ENCODE data around the gene PLA2G2C.

Gene PLA2G2C

DNA sequence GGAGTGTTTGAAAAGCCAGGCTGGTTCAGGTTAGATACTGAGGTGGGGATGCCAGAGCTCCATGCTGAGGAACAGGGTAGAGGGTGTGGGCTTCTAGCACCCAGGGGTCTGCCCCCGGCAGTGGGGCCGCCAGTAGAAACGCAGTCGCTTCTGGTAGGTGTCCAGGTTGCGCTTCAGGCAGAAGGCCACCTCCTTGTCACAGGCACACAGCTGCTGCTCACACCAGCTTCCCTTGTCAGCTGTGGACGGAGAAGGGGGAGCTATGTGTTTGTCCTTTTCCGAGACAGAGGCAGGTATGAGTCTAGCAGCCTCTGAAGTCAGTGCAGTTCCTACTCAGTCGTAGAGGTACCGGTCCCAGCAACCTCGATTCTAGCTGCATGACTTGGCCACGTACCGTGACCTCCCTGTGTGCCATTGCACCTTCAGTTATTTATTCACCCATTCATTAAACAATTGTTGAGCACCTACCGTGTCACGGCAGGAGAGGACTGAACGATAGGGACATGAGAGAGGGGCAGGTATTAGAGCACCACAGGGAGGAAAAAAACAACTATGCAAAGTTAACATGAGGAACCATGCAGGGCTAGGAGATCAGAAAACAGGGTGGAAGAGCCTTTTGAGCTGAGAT lies 72.2 kb downstream of the PLA2G2C start:
- H3K4me1 ChIP-seq (ENCODE audit: insufficient read depth, low read length, severe bottlenecking), result no peaks in the 10 kb centered on the region
- no peak overlapping the region for H2AFZ ChIP-seq (ENCODE audit: low read length)
- no peaks in the 10 kb centered on the region for H3K36me3 ChIP-seq (ENCODE audit: insufficient read depth, low read length)
- no peaks in the 10 kb centered on the region for H3F3A ChIP-seq (ENCODE audit: insufficient read depth, low read length)
- H3K9me3 ChIP-seq (ENCODE audit: low read length), result no peaks in the 10 kb centered on the region
- H3K9ac ChIP-seq (ENCODE audit: low read length), result no peak overlapping the region
- no peak overlapping the region for H3K4me3 ChIP-seq (ENCODE audit: low read depth, low read length, poor library complexity, severe bottlenecking)
- no peaks in the 10 kb centered on the region for H4K20me1 ChIP-seq (ENCODE audit: insufficient read depth, low read length)
- no peak for TF ChIP-seq EZH2 (IDR thresholded peaks at IDR 0.05; ENCODE audit: borderline replicate concordance, low read length)
- TF ChIP-seq, protein P1, sequence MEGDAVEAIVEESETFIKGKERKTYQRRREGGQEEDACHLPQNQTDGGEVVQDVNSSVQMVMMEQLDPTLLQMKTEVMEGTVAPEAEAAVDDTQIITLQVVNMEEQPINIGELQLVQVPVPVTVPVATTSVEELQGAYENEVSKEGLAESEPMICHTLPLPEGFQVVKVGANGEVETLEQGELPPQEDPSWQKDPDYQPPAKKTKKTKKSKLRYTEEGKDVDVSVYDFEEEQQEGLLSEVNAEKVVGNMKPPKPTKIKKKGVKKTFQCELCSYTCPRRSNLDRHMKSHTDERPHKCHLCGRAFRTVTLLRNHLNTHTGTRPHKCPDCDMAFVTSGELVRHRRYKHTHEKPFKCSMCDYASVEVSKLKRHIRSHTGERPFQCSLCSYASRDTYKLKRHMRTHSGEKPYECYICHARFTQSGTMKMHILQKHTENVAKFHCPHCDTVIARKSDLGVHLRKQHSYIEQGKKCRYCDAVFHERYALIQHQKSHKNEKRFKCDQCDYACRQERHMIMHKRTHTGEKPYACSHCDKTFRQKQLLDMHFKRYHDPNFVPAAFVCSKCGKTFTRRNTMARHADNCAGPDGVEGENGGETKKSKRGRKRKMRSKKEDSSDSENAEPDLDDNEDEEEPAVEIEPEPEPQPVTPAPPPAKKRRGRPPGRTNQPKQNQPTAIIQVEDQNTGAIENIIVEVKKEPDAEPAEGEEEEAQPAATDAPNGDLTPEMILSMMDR (IDR thresholded peaks at IDR 0.05; ENCODE audit: low read length), result no peak
- H3K27me3 ChIP-seq (ENCODE audit: insufficient read depth, low read length), result no peaks in the 10 kb centered on the region; the same call in 1 of the 2 replicates
- no peaks in the 10 kb centered on the region for H3K9me2 ChIP-seq (ENCODE audit: low read depth, low read length)
- H3K27ac ChIP-seq (ENCODE audit: low read depth, low read length, poor library complexity, severe bottlenecking), result no peak overlapping the region
- H3K4me2 ChIP-seq (ENCODE audit: low read length), result no peak overlapping the region
- H3K79me2 ChIP-seq (ENCODE audit: insufficient read depth, low read length), result no peaks in the 10 kb centered on the region
